Gastrocnemius medialis (tissue), 4 donors: Measurements from ENCODE around the gene COL4A6. TPM values are rescaled to one million over a fixed set of nuclear protein-coding genes. Genes with fewer than 3 reads are reported as not detected.
A peak's percentile ranks its signal among the peaks of the same experiment; 100 is the strongest.
"Not testable (repeated sequence)": the region's sequence is repeated elsewhere in the genome, so short reads cannot be mapped to it uniquely, and the experiment has no call there.

Experiments used
- ATAC-seq, 2 donors: fragments of 150-250 bp; one replicate each; pipeline ENCODE4 v1.9.1; 2016
- DNase-seq, 2 donors: peaks; one replicate each; pipeline ENCODE4 v3.0.0-alpha.2; 2019
- H3K27ac ChIP-seq, 4 donors: fragments of 200-600 bp; sonication (generic); 1 replicate in 1 of 4; 2 replicates in 3 of 4; pipeline ENCODE4 v1.5.1; 2016 to 2018; ENCODE audit warnings: mild to moderate bottlenecking in 2 of 4, moderate library complexity in 1 of 4
- H3K27me3 ChIP-seq, 3 donors: fragments of 200-600 bp; sonication (generic) in 2 of 3; 1 replicate in 1 of 3; 2 replicates in 2 of 3; pipeline versions ENCODE4 v1.5.1 to v1.6.0; 2016 to 2019; ENCODE audit warnings: mild to moderate bottlenecking in 1 of 3, moderate library complexity in 1 of 3
- H3K36me3 ChIP-seq, 2 donors: fragments of 200-600 bp; sonication (generic) in 1 of 2; one replicate each; pipeline ENCODE4 v1.5.1; 2017 to 2018
- H3K4me1 ChIP-seq, 2 donors: fragments of 200-600 bp; sonication (generic) in 1 of 2; one replicate each; pipeline ENCODE4 v1.5.1; 2016 to 2017; ENCODE audit warnings: mild to moderate bottlenecking in 2 of 2
- H3K4me3 ChIP-seq, 4 donors: fragments of 200-600 bp; sonication (generic) in 3 of 4; 1 replicate in 1 of 4; 2 replicates in 3 of 4; pipeline ENCODE4 v1.5.1; 2016 to 2019; ENCODE audit warnings: mild to moderate bottlenecking in 2 of 4
- H3K9me3 ChIP-seq, 3 donors: fragments of 200-600 bp; sonication (generic) in 2 of 3; 1 replicate in 1 of 3; 2 replicates in 2 of 3; pipeline ENCODE4 v1.5.1; 2016 to 2019
- POLR2A ChIP-seq, 2 donors: fragments of 450-650 bp; IDR thresholded peaks; one replicate each; pipeline ENCODE4 v1.6.1; 2017; ENCODE audit warnings: antibody characterized with exemption in 2 of 2, mild to moderate bottlenecking in 2 of 2, moderate library complexity in 2 of 2
- in situ Hi-C, 4 donors: fragments of 200-750 bp; cut with MboI; loops; one replicate each; pipeline versions ENCODE4 v1.15.0 to v1.8.0; 2017; ENCODE audit warnings: low sequenced_read_pairs in 4 of 4
- intact Hi-C: fragments of 100-400 bp; cut with DNase I; formaldehyde crosslinking; loops from one replicate; pipeline ENCODE4 v1.15.1; 2023; ENCODE audit warnings: low total_unique reads
- total RNA-seq, 4 donors: library from RNA; depleted of rRNA; stranded (reverse); fragments of >200 nt; gene quantifications; one replicate each; pipeline versions ENCODE4 v1.1.0 to v1.2.3, GENCODE V29; 2016
- TF ChIP-seq, protein P1 (sequence below), 5 experiments: fragments of 450-650 bp in 3 of 5; fragments of 200-600 bp in 2 of 5; sonication (generic) in 2 of 5; IDR thresholded peaks in 4 of 5; conservative IDR thresholded peaks in 1 of 5; 1 replicate in 4 of 5; 2 replicates in 1 of 5; pipeline ENCODE4 v1.5.1; 2016 to 2019; ENCODE audit warnings: antibody characterized with exemption in 5 of 5, mild to moderate bottlenecking in 3 of 5, moderate library complexity in 3 of 5

COL4A6 gene
- total RNA-seq, 4 donors from 2014 or later = 0.42 to 1.4 (median 0.81) TPM

- ATAC-seq = peak; percentile 71 to 78
- no peak for TF ChIP-seq POLR2A (IDR thresholded peaks at IDR 0.05)
- TF ChIP-seq, protein P1, sequence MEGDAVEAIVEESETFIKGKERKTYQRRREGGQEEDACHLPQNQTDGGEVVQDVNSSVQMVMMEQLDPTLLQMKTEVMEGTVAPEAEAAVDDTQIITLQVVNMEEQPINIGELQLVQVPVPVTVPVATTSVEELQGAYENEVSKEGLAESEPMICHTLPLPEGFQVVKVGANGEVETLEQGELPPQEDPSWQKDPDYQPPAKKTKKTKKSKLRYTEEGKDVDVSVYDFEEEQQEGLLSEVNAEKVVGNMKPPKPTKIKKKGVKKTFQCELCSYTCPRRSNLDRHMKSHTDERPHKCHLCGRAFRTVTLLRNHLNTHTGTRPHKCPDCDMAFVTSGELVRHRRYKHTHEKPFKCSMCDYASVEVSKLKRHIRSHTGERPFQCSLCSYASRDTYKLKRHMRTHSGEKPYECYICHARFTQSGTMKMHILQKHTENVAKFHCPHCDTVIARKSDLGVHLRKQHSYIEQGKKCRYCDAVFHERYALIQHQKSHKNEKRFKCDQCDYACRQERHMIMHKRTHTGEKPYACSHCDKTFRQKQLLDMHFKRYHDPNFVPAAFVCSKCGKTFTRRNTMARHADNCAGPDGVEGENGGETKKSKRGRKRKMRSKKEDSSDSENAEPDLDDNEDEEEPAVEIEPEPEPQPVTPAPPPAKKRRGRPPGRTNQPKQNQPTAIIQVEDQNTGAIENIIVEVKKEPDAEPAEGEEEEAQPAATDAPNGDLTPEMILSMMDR (IDR thresholded peaks at IDR 0.05 in 4 of 5, conservative IDR thresholded peaks at IDR 0.05 in 1 of 5) = no peak
- Histone ChIP-seq H3K36me3 (no peaks in the 10 kb centered on the region), H3K27me3 (no peaks in the 10 kb centered on the region), H3K4me3 (no peak overlapping the region), H3K4me1 (peaks cover 5 to 12% of the 10 kb centered on the region in 2 donors), H3K9me3 (no peaks in the 10 kb centered on the region), H3K27ac (peak overlapping the region in 2 of 4 donors; percentile 20 to 58)
- DNase-seq = no peak
- intact Hi-C loops (loop anchor here (10.0 kb wide), 1 partner anchor 75 kb away; no protein-coding TSS in a partner anchor), in situ Hi-C loops (no loop called here)
Measured at GRCh38 chrX:108380222-108380621, 58.0 kb downstream of the COL4A6 start.

GRCh38 chrX:108376821-108377220 is 61.4 kb downstream of the COL4A6 start:
- DNase-seq, H3K36me3 ChIP-seq, in situ Hi-C loops, H3K4me1 ChIP-seq, H3K27ac ChIP-seq, intact Hi-C loops, H3K9me3 ChIP-seq, ATAC-seq, H3K4me3 ChIP-seq, H3K27me3 ChIP-seq: not testable (repeated sequence)

- H3K4me1 ChIP-seq, H3K27ac ChIP-seq, intact Hi-C loops, DNase-seq, in situ Hi-C loops, H3K4me3 ChIP-seq, H3K36me3 ChIP-seq, ATAC-seq, H3K9me3 ChIP-seq, H3K27me3 ChIP-seq: not testable (repeated sequence)
Measured at GRCh38 chrX:108375591-108375990, 62.6 kb downstream of the COL4A6 start.

- DNase-seq (no peak), ATAC-seq (no peak)
- no peak for TF ChIP-seq POLR2A (IDR thresholded peaks at IDR 0.05)
- TF ChIP-seq, protein P1 (IDR thresholded peaks at IDR 0.05 in 4 of 5, conservative IDR thresholded peaks at IDR 0.05 in 1 of 5) = no peak
- H3K27ac ChIP-seq = no peak overlapping the region
- H3K36me3 ChIP-seq = no peaks in the 10 kb centered on the region
- no peak overlapping the region for H3K4me3 ChIP-seq
- intact Hi-C loops = no loop called here
- H3K4me1 ChIP-seq = no peaks in the 10 kb centered on the region
- in situ Hi-C loops = no loop called here
- H3K9me3 ChIP-seq = no peaks in the 10 kb centered on the region
- H3K27me3 ChIP-seq = no peaks in the 10 kb centered on the region
Measured at GRCh38 chrX:108366644-108367406, 71.4 kb downstream of the COL4A6 start.

DNA sequence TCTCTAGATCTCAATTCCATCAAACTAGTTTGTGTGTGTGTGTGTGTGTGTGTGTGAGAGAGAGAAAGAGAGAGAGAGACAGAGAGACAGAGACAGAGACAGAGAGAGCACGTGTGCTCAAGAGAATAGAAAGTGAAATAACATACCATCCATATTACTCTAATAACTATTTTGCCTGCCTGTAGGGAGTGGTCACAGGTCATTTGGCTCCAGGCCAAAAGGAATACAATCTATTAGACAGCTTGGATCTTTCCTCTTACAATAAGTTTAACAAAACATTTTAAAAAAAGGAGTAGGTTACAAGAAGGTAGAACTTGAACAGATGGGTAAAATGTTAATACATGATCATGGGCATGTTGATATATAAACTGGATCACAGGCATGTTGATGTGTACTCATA is 76.2 kb downstream of the COL4A6 start:
- Histone ChIP-seq H3K27me3 (no peaks in the 10 kb centered on the region), H3K36me3 (no peaks in the 10 kb centered on the region), H3K4me3 (no peak overlapping the region), H3K4me1 (no peaks in the 10 kb centered on the region), H3K27ac (no peak overlapping the region), H3K9me3 (no peaks in the 10 kb centered on the region)
- no peak for ATAC-seq
- no peak for DNase-seq
- in situ Hi-C loops = no loop called here
- TF ChIP-seq POLR2A (IDR thresholded peaks at IDR 0.05) = no peak
- TF ChIP-seq, protein P1 (IDR thresholded peaks at IDR 0.05 in 4 of 5, conservative IDR thresholded peaks at IDR 0.05 in 1 of 5) = no peak
- intact Hi-C loops = no loop called here
